IMR-90 (cell line): ENCODE measurements around the gene USP4. TPM values are rescaled to one million over a fixed set of nuclear protein-coding genes. Genes with fewer than 3 reads are reported as not detected.

Experiments used
- ATAC-seq: fragments of 200-7000 bp; cut with Tn5 transposase; 2 replicates; pipeline ENCODE4 v1.9.1; 2020; ENCODE audit warnings: low read depth, mild to moderate bottlenecking, moderate library complexity
- BruUV-seq: library from RNA; stranded (reverse); fragments of 400-500 nt; replicated peaks from 2 replicates; lab custom pipeline; 2021; lab: Mats Ljungman, UMichigan
- CTCF ChIA-PET: fragments of 300-600 bp; formaldehyde crosslinking; extraction: SDS; loops from one replicate; lab custom pipeline; 2021; ENCODE audit warnings: antibody characterized with exemption; lab: Yijun Ruan, JAX
- POLR2A ChIA-PET: fragments of 300-600 bp; sonication (Branson Sonifier 250); formaldehyde crosslinking; loops from one replicate; lab custom pipeline; 2022; ENCODE audit warnings: antibody characterized with exemption; ENCODE audit not compliant: unreplicated experiment; lab: Charles Lee
- DNase-seq: peaks from one replicate; pipeline ENCODE4 v3.0.0; 2013
- H2AFZ ChIP-seq: replicated peaks from 2 replicates; pipeline ENCODE3; 2013; ENCODE audit warnings: low read length, mild to moderate bottlenecking; ENCODE audit not compliant: poor library complexity
- H2AK5ac ChIP-seq: 2 replicates; pipeline ENCODE4 v1.6.1; 2013; ENCODE audit warnings: low read depth, low read length, inconsistent platforms
- H2AK9ac ChIP-seq: replicated peaks from 2 replicates; pipeline ENCODE3; 2013; ENCODE audit warnings: mild to moderate bottlenecking, low read depth, low read length, moderate library complexity; ENCODE audit not compliant: poor library complexity
- H2BK120ac ChIP-seq: 2 replicates; pipeline ENCODE4 v1.6.1; 2013; ENCODE audit warnings: low read depth, low read length, inconsistent platforms
- H2BK15ac ChIP-seq: 3 replicates; pipeline ENCODE4 v1.6.1; 2013; ENCODE audit warnings: low read depth, low read length, inconsistent platforms
- H2BK20ac ChIP-seq: 2 replicates; pipeline ENCODE4 v1.6.1; 2013; ENCODE audit warnings: low read depth, mild to moderate bottlenecking, inconsistent platforms, low read length, moderate library complexity
- H2BK5ac ChIP-seq: 2 replicates; pipeline ENCODE4 v1.6.1; 2013; ENCODE audit warnings: mild to moderate bottlenecking, low read depth, low read length, inconsistent platforms; ENCODE audit not compliant: poor library complexity, severe bottlenecking
- H3K14ac ChIP-seq: replicated peaks from 2 replicates; pipeline ENCODE4 v1.6.1; 2013; ENCODE audit warnings: low read depth, low read length, inconsistent platforms
- H3K18ac ChIP-seq: 2 replicates; pipeline ENCODE4 v1.6.1; 2013; ENCODE audit warnings: low read depth, low read length, control low read depth
- H3K23ac ChIP-seq: 2 replicates; pipeline ENCODE4 v1.6.1; 2013; ENCODE audit warnings: low read depth, low read length, inconsistent platforms
- H3K27ac ChIP-seq: 2 replicates; pipeline ENCODE4 v1.5.1; 2013; ENCODE audit warnings: mild to moderate bottlenecking, control low read depth, low read length; ENCODE audit not compliant: insufficient read depth
- H3K27me3 ChIP-seq: 2 replicates; pipeline ENCODE4 v1.6.1; 2013; ENCODE audit warnings: low read length; ENCODE audit not compliant: control insufficient read depth, insufficient read depth
- H3K36me3 ChIP-seq: 2 replicates; pipeline ENCODE4 v1.6.1; 2013; ENCODE audit warnings: low read length, mixed read lengths; ENCODE audit not compliant: control insufficient read depth, insufficient read depth
- H3K4ac ChIP-seq: 2 replicates; pipeline ENCODE4 v1.6.1; 2013; ENCODE audit warnings: low read depth, low read length, inconsistent platforms
- H3K4me1 ChIP-seq: 2 replicates; pipeline ENCODE4 v1.6.1; 2013; ENCODE audit warnings: low read length, mixed read lengths; ENCODE audit not compliant: control insufficient read depth, insufficient read depth
- H3K4me2 ChIP-seq: 2 replicates; pipeline ENCODE4 v1.6.1; 2013; ENCODE audit warnings: low read depth, mild to moderate bottlenecking, control low read depth, low read length, moderate library complexity
- H3K4me3 ChIP-seq: 2 replicates; pipeline ENCODE4 v1.5.1; 2013; ENCODE audit warnings: low read depth, mild to moderate bottlenecking, control low read depth, low read length, moderate library complexity; ENCODE audit not compliant: insufficient read depth
- H3K56ac ChIP-seq: 2 replicates; pipeline ENCODE4 v1.6.1; 2013; ENCODE audit warnings: low read length, inconsistent platforms; ENCODE audit not compliant: insufficient read depth; ENCODE audit errors: extremely low read depth
- H3K79me1 ChIP-seq, 2 experiments: 2 replicates each; pipeline ENCODE4 v1.6.1; 2013; ENCODE audit warnings: low read length in 2 of 2, inconsistent platforms in 1 of 2, low read depth in 1 of 2
- H3K9ac ChIP-seq: 2 replicates; pipeline ENCODE4 v1.6.1; 2013; ENCODE audit warnings: low read depth, low read length, control low read depth
- H3K9me1 ChIP-seq: 2 replicates; pipeline ENCODE4 v1.6.1; 2013; ENCODE audit warnings: low read length, inconsistent platforms; ENCODE audit not compliant: insufficient read depth
- H3K9me3 ChIP-seq: 2 replicates; pipeline ENCODE4 v1.6.1; 2013; ENCODE audit warnings: low read length; ENCODE audit not compliant: control insufficient read depth, insufficient read depth
- H4K20me1 ChIP-seq: 2 replicates; pipeline ENCODE4 v1.6.1; 2013; ENCODE audit warnings: low read length, inconsistent platforms; ENCODE audit not compliant: insufficient read depth
- H4K5ac ChIP-seq: 2 replicates; pipeline ENCODE4 v1.6.1; 2013; ENCODE audit warnings: mild to moderate bottlenecking, low read depth, low read length, control low read depth
- H4K8ac ChIP-seq, 2 experiments: 2 replicates each; pipeline ENCODE4 v1.6.1; 2013; ENCODE audit warnings: low read depth in 2 of 2, low read length in 2 of 2, control low read depth in 1 of 2, inconsistent platforms in 1 of 2
- H4K91ac ChIP-seq: 2 replicates; pipeline ENCODE4 v1.6.1; 2013; ENCODE audit warnings: low read depth, low read length, inconsistent platforms; ENCODE audit not compliant: insufficient read depth
- CHD1 ChIP-seq: IDR thresholded peaks from 2 replicates; pipeline ENCODE4 v1.6.1; 2012; ENCODE audit warnings: low read depth, low read length, improper control_type of control experiment
- FOS ChIP-seq: fragments of 150-350 bp; IDR thresholded peaks from 2 replicates; pipeline ENCODE4 v1.6.1; 2016; ENCODE audit warnings: low read depth, low read length
- MAFK ChIP-seq: IDR thresholded peaks from 2 replicates; pipeline ENCODE4 v1.6.1; 2012; ENCODE audit warnings: low read depth, low read length, improper control_type of control experiment
- MXI1 ChIP-seq: IDR thresholded peaks from 2 replicates; pipeline ENCODE4 v1.6.1; 2012; ENCODE audit warnings: low read depth, mild to moderate bottlenecking, low read length, moderate library complexity, borderline replicate concordance
- POLR2A ChIP-seq: IDR thresholded peaks from 2 replicates; pipeline ENCODE4 v1.6.1; 2012; ENCODE audit warnings: mild to moderate bottlenecking, low read depth, low read length
- RAD21 ChIP-seq: IDR thresholded peaks from 2 replicates; pipeline ENCODE4 v1.6.1; 2012; ENCODE audit warnings: low read length, improper control_type of control experiment
- dilution Hi-C: fragments of 300-500 bp; cut with HindIII; formaldehyde crosslinking; loops from one replicate; pipeline ENCODE4 v1.14.3; 2018; ENCODE audit warnings: low sequenced_read_pairs; ENCODE audit not compliant: unreplicated experiment
- in situ Hi-C: fragments of 300-500 bp; cut with MboI; formaldehyde crosslinking; loops from 3 replicates; pipeline ENCODE4 v1.14.3; 2019; ENCODE audit warnings: low sequenced_read_pairs, inconsistent platforms, mixed read lengths
- intact Hi-C: fragments of 100-400 bp; cut with micrococcal nuclease; formaldehyde crosslinking; loops from 2 replicates; pipeline ENCODE4 v1.10.0; 2022
- polyA plus RNA-seq, 3 experiments: library from polyadenylated mRNA; depleted of rRNA; stranded (reverse); fragments of >200 nt; gene quantifications; 2 replicates each; pipeline ENCODE4 v1.2.3, GENCODE V29; 2012; ENCODE audit warnings: low replicate concordance in 1 of 3
- total RNA-seq: library from RNA; depleted of rRNA; stranded (reverse); fragments of >200 nt; gene quantifications from 2 replicates; pipeline ENCODE4 v1.2.3, GENCODE V29; 2012

Gene USP4
- total and polyA plus RNA-seq, 2 of the 4 experiments (the other 2 are of a cell fraction) = 29.9 to 42.3 TPM

GRCh38 chr3:49371946-49372345, 32.1 kb upstream of the USP4 start:
- no peak overlapping the region for H3K14ac ChIP-seq
- H3K4me2 ChIP-seq = no peak overlapping the region
- no peak for ATAC-seq
- H3K9ac ChIP-seq = no peak overlapping the region
- no peak overlapping the region for H2AK5ac ChIP-seq
- no peak overlapping the region for H2BK15ac ChIP-seq
- peaks cover 9% of the 10 kb centered on the region for H3K9me1 ChIP-seq
- intact Hi-C loops (no loop called here), in situ Hi-C loops (no loop called here), dilution Hi-C loops (no loop called here)
- H3K27me3 ChIP-seq = no peaks in the 10 kb centered on the region
- H3K18ac ChIP-seq = no peak overlapping the region
- peaks cover 47% of the 10 kb centered on the region for H3K36me3 ChIP-seq
- POLR2A ChIA-PET = no interaction called here
- BruUV-seq = no TSS peak
- H4K91ac ChIP-seq = no peak overlapping the region
- TF ChIP-seq RAD21 = no peak
- no peak for TF ChIP-seq CHD1
- no peak for TF ChIP-seq MAFK
- no peak for TF ChIP-seq MXI1
- TF ChIP-seq FOS = no peak
- TF ChIP-seq POLR2A = no peak
- no peak overlapping the region for H2AFZ ChIP-seq
- no peak overlapping the region for H2BK5ac ChIP-seq
- H2BK120ac ChIP-seq = no peak overlapping the region
- CTCF ChIA-PET = no interaction called here
- DNase-seq = no peak
- no peak overlapping the region for H3K56ac ChIP-seq
- H3K4ac ChIP-seq = no peak overlapping the region
- H3K4me3 ChIP-seq = no peak overlapping the region
- no peaks in the 10 kb centered on the region for H3K9me3 ChIP-seq
- no peak overlapping the region for H2AK9ac ChIP-seq
- H3K27ac ChIP-seq = no peak overlapping the region
- peaks cover 18 to 69% of the 10 kb centered on the region in 2 experiments for H3K79me1 ChIP-seq
- H2BK20ac ChIP-seq = no peak overlapping the region
- H4K20me1 ChIP-seq = peaks cover 79% of the 10 kb centered on the region
- no peaks in the 10 kb centered on the region for H3K4me1 ChIP-seq
- H3K23ac ChIP-seq = no peak overlapping the region
- H4K8ac ChIP-seq = no peak overlapping the region
- H4K5ac ChIP-seq = no peak overlapping the region
